Esophagus muscularis mucosa (tissue), 4 donors: ENCODE data around the gene KIAA1755. TPM values are rescaled to one million over a fixed set of nuclear protein-coding genes. Genes with fewer than 3 reads are reported as not detected.

ENCODE experiments used
- DNase-seq: peaks from one replicate; pipeline ENCODE4 v3.0.0-alpha.2; 2017; ENCODE audit errors: extremely low spot score
- H3K27ac ChIP-seq, 4 donors: fragments of 200-600 bp; sonication (generic); replicated peaks in 1 of 4; 1 replicate in 3 of 4; 2 replicates in 1 of 4; pipeline ENCODE4 v1.5.1; 2016 to 2019; ENCODE audit warnings: mild to moderate bottlenecking in 1 of 4
- H3K27me3 ChIP-seq, 4 donors: fragments of 200-600 bp; sonication (generic); one replicate each; pipeline versions ENCODE4 v1.5.1 to v1.6.0; 2016 to 2019
- H3K36me3 ChIP-seq, 4 donors: fragments of 200-600 bp; sonication (generic); one replicate each; pipeline ENCODE4 v1.5.1; 2016 to 2019
- H3K4me1 ChIP-seq, 4 donors: fragments of 200-600 bp; sonication (generic); one replicate each; pipeline ENCODE4 v1.5.1; 2016 to 2019
- H3K4me3 ChIP-seq, 4 donors: fragments of 200-600 bp; sonication (generic); 1 replicate in 2 of 4; 2 replicates in 2 of 4; pipeline ENCODE4 v1.5.1; 2016 to 2019; ENCODE audit warnings: mild to moderate bottlenecking in 4 of 4, moderate library complexity in 1 of 4
- H3K9me3 ChIP-seq, 4 donors: fragments of 200-600 bp; sonication (generic); 1 replicate in 3 of 4; 2 replicates in 1 of 4; pipeline ENCODE4 v1.5.1; 2016 to 2019
- EP300 ChIP-seq: sonication (generic); formaldehyde crosslinking; IDR thresholded peaks from one replicate; pipeline ENCODE4 v1.6.1; 2017; ENCODE audit warnings: antibody characterized with exemption
- POLR2A ChIP-seq: fragments of 450-650 bp; IDR thresholded peaks from one replicate; pipeline ENCODE4 v1.6.1; 2017; ENCODE audit warnings: antibody characterized with exemption, moderate library complexity, mild to moderate bottlenecking, low read depth
- POLR2AphosphoS5 ChIP-seq, 2 donors: sonication (generic); formaldehyde crosslinking; IDR thresholded peaks; one replicate each; pipeline ENCODE4 v1.6.1; 2017; ENCODE audit warnings: antibody characterized with exemption in 2 of 2
- WGBS: methylation state at CpG from one replicate; pipeline ENCODE4 v1.1.5; 2018; 5-methylcytosine and 5-hydroxymethylcytosine counted together
- intact Hi-C: fragments of 100-400 bp; cut with DNase I; formaldehyde crosslinking; loops from one replicate; pipeline ENCODE4 v1.15.1; 2023
- total RNA-seq, 4 donors: library from RNA; depleted of rRNA; stranded (reverse); fragments of >200 nt; gene quantifications; one replicate each; pipeline versions ENCODE4 v1.1.0 to v1.2.1, GENCODE V29; 2016
- TF ChIP-seq, protein P1 (sequence below), 3 experiments: fragments of 200-600 bp in 2 of 3; fragments of 450-650 bp in 1 of 3; sonication (generic) in 2 of 3; IDR thresholded peaks; one replicate each; pipeline ENCODE4 v1.5.1; 2017 to 2019; ENCODE audit warnings: antibody characterized with exemption in 3 of 3, mild to moderate bottlenecking in 2 of 3, moderate library complexity in 1 of 3

Gene KIAA1755
- total RNA-seq, 4 donors from 2014 or later, result 7.3 to 13.3 (median 8.5) TPM

DNA sequence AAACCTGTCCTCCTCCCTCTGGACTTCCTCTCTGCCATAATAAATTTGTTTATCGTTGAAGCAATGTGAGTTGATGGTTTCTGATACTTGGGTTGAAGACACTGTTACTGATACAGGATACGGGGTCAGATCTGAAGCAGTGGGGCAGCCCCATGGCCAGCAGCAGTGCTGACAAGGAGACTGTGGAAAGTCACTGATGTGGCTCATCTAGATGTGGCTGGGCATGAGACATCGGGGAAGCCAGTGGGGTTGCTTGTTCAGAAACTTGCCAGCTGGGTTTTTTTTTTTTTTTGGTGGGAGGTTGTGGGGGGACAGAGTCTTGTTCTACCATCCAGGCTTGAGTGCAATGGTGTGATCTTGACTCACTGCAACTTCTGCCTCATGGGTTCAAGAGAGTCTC is 40.8 kb upstream of the KIAA1755 start:
- H3K27me3 ChIP-seq, result peaks cover 0 to 37% (median 2%) of the 10 kb centered on the region in 4 donors
- DNase-seq, result no peak
- intact Hi-C loops, result loop anchor here (5.0 kb wide), 1 partner anchor 64 kb away; no protein-coding TSS in a partner anchor
- no peaks in the 10 kb centered on the region for H3K9me3 ChIP-seq
- 95% methylated on average over 3 of the region's 3 CpGs for WGBS
- TF ChIP-seq, protein P1, sequence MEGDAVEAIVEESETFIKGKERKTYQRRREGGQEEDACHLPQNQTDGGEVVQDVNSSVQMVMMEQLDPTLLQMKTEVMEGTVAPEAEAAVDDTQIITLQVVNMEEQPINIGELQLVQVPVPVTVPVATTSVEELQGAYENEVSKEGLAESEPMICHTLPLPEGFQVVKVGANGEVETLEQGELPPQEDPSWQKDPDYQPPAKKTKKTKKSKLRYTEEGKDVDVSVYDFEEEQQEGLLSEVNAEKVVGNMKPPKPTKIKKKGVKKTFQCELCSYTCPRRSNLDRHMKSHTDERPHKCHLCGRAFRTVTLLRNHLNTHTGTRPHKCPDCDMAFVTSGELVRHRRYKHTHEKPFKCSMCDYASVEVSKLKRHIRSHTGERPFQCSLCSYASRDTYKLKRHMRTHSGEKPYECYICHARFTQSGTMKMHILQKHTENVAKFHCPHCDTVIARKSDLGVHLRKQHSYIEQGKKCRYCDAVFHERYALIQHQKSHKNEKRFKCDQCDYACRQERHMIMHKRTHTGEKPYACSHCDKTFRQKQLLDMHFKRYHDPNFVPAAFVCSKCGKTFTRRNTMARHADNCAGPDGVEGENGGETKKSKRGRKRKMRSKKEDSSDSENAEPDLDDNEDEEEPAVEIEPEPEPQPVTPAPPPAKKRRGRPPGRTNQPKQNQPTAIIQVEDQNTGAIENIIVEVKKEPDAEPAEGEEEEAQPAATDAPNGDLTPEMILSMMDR (IDR thresholded peaks at IDR 0.05), result no peak
- no peak for TF ChIP-seq POLR2AphosphoS5 (IDR thresholded peaks at IDR 0.05)
- no peak for TF ChIP-seq EP300
- no peak for TF ChIP-seq POLR2A
- no peak overlapping the region for H3K4me3 ChIP-seq
- no peak overlapping the region for H3K27ac ChIP-seq
- H3K36me3 ChIP-seq, result no peaks in the 10 kb centered on the region
- H3K4me1 ChIP-seq, result peaks cover 8 to 29% (median 21%) of the 10 kb centered on the region in 4 donors

DNA sequence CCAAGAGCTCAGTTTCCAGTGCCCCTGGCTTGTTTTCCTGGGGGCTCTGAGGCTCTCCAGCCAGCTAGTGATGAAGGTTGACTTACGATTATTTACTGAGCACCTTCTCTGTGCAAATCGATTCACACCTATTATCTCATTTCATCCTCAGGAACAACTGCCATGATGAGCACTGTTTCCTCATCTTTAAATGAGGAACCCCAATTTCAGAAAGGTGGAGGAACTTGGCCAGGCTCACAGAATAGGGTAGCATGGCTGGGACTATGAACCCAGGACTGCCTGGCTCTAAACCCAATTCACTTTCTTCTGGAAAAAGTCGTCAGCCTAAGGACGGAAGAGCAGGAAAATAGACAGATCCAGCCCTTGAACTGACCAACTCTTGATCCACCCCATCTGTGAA is 39.9 kb upstream of the KIAA1755 start:
- peak overlapping the region in 1 of 4 donors; percentile 80 for H3K27ac ChIP-seq
- intact Hi-C loops, result loop anchor here (5.0 kb wide), 1 partner anchor 63 kb away; no protein-coding TSS in a partner anchor
- H3K4me3 ChIP-seq, result no peak overlapping the region

DNA sequence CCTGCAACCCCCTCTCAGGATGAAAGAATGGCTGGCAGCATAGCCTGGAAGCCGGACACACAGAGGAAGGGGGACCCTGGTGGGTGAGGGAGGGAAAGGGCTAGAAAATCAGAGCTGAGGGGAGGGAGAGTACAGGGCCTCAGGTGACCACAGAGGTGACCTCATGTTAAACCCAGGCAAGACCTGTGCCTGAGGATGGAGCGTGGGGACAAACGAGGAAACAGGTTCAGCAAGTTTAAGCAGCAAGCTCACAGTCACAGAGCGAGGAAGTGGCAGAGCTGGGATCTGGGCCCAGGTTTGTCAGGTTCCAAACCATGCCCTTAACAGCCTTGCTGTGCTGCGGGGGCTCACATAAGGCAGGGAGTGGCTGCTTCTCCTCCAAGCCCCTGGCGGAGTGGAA is 39.4 kb upstream of the KIAA1755 start:
- intact Hi-C loops, result loop anchor here (5.0 kb wide), 1 partner anchor 63 kb away; no protein-coding TSS in a partner anchor

More for the DNA sequence above, 39.9 kb upstream of the KIAA1755 start:
- Histone ChIP-seq H3K36me3 (no peaks in the 10 kb centered on the region), H3K9me3 (no peaks in the 10 kb centered on the region), H3K4me1 (peaks cover 8 to 29% (median 21%) of the 10 kb centered on the region in 4 donors), H3K27me3 (peaks cover 0 to 28% (median 2%) of the 10 kb centered on the region in 4 donors)
- TF ChIP-seq EP300 (no peak), POLR2A (no peak), POLR2AphosphoS5 (IDR thresholded peaks at IDR 0.05) (no peak)
- TF ChIP-seq, protein P1 (IDR thresholded peaks at IDR 0.05), result no peak
- DNase-seq, result no peak
- WGBS, result 88% methylated on average over 4 of the region's 4 CpGs

DNA sequence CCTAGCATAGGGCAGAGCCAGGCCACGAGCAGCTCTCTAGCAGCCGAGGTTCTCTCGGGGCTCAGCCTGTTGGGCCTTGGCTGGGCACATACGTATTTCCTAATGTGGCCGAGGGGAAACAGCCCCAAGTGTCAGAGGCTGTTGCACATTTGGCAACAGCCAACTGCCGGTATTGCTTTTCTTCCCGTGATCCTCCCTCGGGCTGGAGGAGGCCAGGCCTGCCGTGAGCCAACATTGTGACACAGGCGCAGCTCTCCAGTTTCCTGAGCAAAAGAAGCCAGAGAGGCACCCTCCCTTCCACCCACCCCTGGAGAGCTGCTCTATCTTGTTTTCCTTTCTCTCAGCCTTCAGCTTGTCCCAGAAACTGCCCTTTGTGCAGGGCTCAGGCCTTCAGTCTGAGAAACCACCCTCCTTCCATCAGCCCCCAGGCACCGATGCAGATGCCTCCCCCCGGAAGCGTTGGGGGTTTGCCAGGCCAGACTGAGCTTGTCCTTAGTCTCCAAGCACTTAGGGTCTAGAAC is 38.3 kb upstream of the KIAA1755 start:
- intact Hi-C loops, result no loop called here
- no peak for DNase-seq
- Histone ChIP-seq H3K9me3 (no peaks in the 10 kb centered on the region), H3K27me3 (peaks cover 0 to 12% (median 2%) of the 10 kb centered on the region in 4 donors), H3K27ac (peak overlapping the region; percentile 79 to 84 (median 81)), H3K36me3 (no peaks in the 10 kb centered on the region), H3K4me3 (no peak overlapping the region), H3K4me1 (peaks cover 8 to 21% (median 19%) of the 10 kb centered on the region in 4 donors)
- WGBS, result 15% methylated on average over 12 of the region's 13 CpGs
- TF ChIP-seq POLR2A (no peak), POLR2AphosphoS5 (IDR thresholded peaks at IDR 0.05) (peak; percentile 57 to 81)

More for the DNA sequence above, 39.4 kb upstream of the KIAA1755 start:
- 83% methylated on average over 6 of the region's 6 CpGs for WGBS
- Histone ChIP-seq H3K9me3 (no peaks in the 10 kb centered on the region), H3K4me1 (peaks cover 8 to 29% (median 21%) of the 10 kb centered on the region in 4 donors), H3K27ac (peak overlapping the region; percentile 79 to 84 (median 81)), H3K4me3 (no peak overlapping the region), H3K27me3 (peaks cover 0 to 23% (median 2%) of the 10 kb centered on the region in 4 donors), H3K36me3 (no peaks in the 10 kb centered on the region)
- no peak for DNase-seq
- TF ChIP-seq, protein P1 (IDR thresholded peaks at IDR 0.05), result no peak
- TF ChIP-seq POLR2AphosphoS5 (IDR thresholded peaks at IDR 0.05), result no peak

DNA sequence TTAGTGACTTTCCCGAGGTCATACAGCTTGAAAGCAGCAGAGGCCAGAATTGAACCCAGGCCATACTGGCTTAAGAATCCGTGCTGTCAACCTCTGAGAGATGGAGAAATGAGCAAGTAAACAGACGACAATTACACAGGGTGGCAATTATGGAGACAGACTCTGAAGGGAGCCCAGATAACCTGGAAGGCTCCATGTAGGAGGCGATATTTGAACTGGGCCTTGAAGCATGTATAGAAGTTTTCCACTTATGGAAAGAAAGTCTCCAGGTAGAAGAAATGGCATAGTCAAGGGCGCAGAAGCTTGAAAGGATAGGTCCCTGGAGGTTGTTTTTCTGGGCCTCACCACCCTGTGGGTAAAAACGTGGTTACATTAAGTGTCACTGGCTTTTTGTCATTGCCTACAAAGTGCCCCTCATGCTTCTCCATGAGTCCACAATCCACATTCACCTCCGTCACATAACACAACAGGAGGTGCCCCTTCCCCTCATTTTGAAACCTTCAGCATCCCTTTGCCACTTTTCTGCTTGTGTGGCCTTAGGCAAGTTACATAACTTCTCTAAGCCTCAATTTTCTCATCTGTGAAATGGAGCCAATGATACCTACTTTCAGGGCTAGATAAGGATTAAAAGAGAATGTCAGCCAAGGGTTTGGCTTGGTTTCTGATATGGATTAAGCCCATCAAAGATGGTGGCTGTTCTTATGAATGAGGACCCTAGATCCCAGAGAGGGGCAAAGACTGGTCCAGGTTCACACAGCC is 37.6 kb upstream of the KIAA1755 start:
- H3K27me3 ChIP-seq, result peaks cover 0 to 10% (median 2%) of the 10 kb centered on the region in 4 donors
- H3K27ac ChIP-seq, result peak overlapping the region; percentile 79 to 84 (median 81)
- H3K36me3 ChIP-seq, result no peaks in the 10 kb centered on the region
- no peak overlapping the region for H3K4me3 ChIP-seq
- intact Hi-C loops, result no loop called here
- H3K9me3 ChIP-seq, result no peaks in the 10 kb centered on the region
- TF ChIP-seq EP300 (no peak), POLR2A (no peak), POLR2AphosphoS5 (IDR thresholded peaks at IDR 0.05) (no peak)
- TF ChIP-seq, protein P1 (IDR thresholded peaks at IDR 0.05), result no peak
- DNase-seq, result no peak
- 93% methylated on average over 7 of the region's 7 CpGs for WGBS
- H3K4me1 ChIP-seq, result peaks cover 8 to 21% (median 19%) of the 10 kb centered on the region in 4 donors
